GM12873 (cell line): ENCODE measurements around the gene NGLY1.

Source experiments
- CTCF ChIP-seq: IDR thresholded peaks from 2 replicates; pipeline ENCODE4 v1.5.1; 2012; ENCODE audit warnings: low read depth, mild to moderate bottlenecking, moderate library complexity, low read length, control low read depth; ENCODE audit not compliant: insufficient read depth; ENCODE audit errors: missing control alignments

The NGLY1 gene

DNA sequence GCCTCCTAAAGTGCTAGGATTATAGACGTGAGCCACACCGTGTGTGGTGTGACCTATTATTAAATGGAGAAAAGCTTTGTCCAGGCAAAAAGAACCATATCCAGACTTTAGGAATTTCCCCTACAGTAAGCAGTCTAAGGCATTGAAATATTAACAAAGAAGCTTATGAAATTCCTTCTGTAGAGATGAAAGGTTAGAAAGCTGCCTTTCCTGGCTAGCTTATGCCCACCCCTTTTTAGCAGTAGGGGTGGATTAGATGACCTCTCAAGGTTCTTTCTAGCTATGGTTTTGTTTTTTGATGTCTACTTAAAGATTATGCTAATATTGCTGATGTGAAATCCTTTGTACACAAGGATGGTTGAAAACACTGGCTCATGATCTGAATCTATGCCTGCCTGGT lies 20.6 kb upstream of the NGLY1 start:
- no peak for TF ChIP-seq CTCF

GRCh38 chr3:25801786-25802185 lies 18.5 kb upstream of the NGLY1 start:
- no peak for TF ChIP-seq CTCF

DNA sequence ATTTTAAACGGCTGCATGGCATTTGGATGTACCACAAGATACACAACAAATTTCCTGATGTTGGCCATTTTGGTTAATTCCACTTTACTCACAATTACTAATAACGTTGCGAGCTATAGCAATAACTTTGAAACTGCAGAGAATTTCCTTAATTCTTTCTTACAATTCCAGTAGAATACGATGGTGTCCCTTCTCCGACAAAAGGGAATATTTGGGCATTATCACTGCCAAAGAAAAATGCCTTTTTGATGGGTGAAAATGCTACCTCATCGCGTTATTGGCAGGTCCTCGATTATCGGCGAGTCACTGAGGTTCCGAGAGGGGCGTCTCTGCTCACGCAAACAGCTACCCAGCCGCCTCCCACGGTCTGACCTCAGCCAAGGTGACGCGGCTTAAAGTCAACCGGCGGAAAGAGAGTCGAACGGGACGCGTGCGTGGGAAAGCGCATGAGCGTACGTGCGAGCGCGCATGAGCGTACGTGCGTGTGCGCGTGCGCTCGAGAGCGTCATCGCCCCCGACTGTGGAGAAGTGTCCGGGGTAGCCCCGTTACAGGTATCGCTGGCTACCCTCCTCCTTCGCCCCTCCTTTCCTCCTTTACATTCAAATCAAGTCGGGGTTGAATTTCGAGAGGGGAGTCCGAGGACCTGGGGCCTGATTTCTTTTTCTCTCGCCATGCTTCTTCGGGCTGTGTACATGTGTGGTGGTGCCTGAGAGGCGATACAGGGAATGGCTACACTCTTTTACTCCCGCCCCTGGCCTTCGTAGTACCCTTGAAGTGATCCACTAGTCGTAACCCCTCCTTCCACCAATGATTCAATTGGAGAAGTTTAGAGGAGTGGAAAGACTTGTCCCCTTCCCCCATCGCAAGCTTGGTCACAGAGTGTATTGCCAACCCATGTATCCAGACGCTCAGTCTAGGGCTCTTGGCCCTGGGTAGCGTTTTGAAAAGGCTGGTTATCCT lies 6.6 kb upstream of the NGLY1 start, which contains the start of gene OXSM:
Gene OXSM, plus strand, starts transcription at position 495 of the 961 bp plus-strand sequence. CDS start 931 bp downstream, outside the sequence.
- no peak for TF ChIP-seq CTCF

GRCh38 chr3:25789209-25789595 lies 6.0 kb upstream of the NGLY1 start:
- TF ChIP-seq CTCF, result no peak

GRCh38 chr3:25787689-25788088 lies 4.4 kb upstream of the NGLY1 start:
- no peak for TF ChIP-seq CTCF

- TF ChIP-seq CTCF, result no peak
Measured at GRCh38 chr3:25785826-25786225, 2.6 kb upstream of the NGLY1 start.

GRCh38 chr3:25784971-25785370 lies 1.7 kb upstream of the NGLY1 start:
- no peak for TF ChIP-seq CTCF
